22Rv1 (cell line): ENCODE data around the gene MTA3.

ENCODE experiments used
- H3K27ac ChIP-seq: fragments of 450-650 bp; 2 replicates; pipeline ENCODE4 v1.5.1; 2017
- CTCF ChIP-seq: fragments of 450-650 bp; IDR thresholded peaks from 2 replicates; pipeline ENCODE4 v1.5.1; 2017; ENCODE audit warnings: mild to moderate bottlenecking
- ZFX ChIP-seq: fragments of 450-650 bp; IDR thresholded peaks from 2 replicates; pipeline ENCODE4 v1.6.1; 2017; ENCODE audit warnings: antibody characterized with exemption, borderline replicate concordance

MTA3 gene

GRCh38 chr2:42744545-42745082 is 176.2 kb downstream of the MTA3 start:
- no peak overlapping the region for H3K27ac ChIP-seq
- no peak for TF ChIP-seq CTCF
- no peak for TF ChIP-seq ZFX

- no peak overlapping the region for H3K27ac ChIP-seq
- TF ChIP-seq ZFX = no peak
- no peak for TF ChIP-seq CTCF
Measured at GRCh38 chr2:42747422-42747821, 179.0 kb downstream of the MTA3 start.

GRCh38 chr2:42748840-42749239 is 180.4 kb downstream of the MTA3 start:
- TF ChIP-seq ZFX (no peak), CTCF (no peak)

GRCh38 chr2:42752314-42752713 is 183.9 kb downstream of the MTA3 start:
- TF ChIP-seq ZFX (no peak), CTCF (no peak)
- H3K27ac ChIP-seq = no peak overlapping the region

More at GRCh38 chr2:42748840-42749239, 180.4 kb downstream of the MTA3 start:
- no peak overlapping the region for H3K27ac ChIP-seq

GRCh38 chr2:42752816-42753813 is 184.7 kb downstream of the MTA3 start:
- no peak for TF ChIP-seq ZFX
- no peak for TF ChIP-seq CTCF
- no peak overlapping the region for H3K27ac ChIP-seq

GRCh38 chr2:42754021-42754775 is 185.8 kb downstream of the MTA3 start:
- H3K27ac ChIP-seq = no peak overlapping the region
- TF ChIP-seq CTCF (no peak), ZFX (no peak)
